Transverse colon (tissue), 4 donors: ENCODE results near the gene TXNRD1. TPM values are rescaled to one million over a fixed set of nuclear protein-coding genes. Genes with fewer than 3 reads are reported as not detected.

ENCODE experiments used
- DNase-seq: peaks from one replicate; pipeline ENCODE4 v3.0.0-alpha.2; 2019
- H3K27ac ChIP-seq, 4 donors: fragments of 200-600 bp; sonication (generic); 2 replicates each; pipeline ENCODE4 v1.5.1; 2016 to 2018; ENCODE audit warnings: inconsistent platforms in 4 of 4
- H3K27me3 ChIP-seq: fragments of 200-600 bp; sonication (generic); 2 replicates; pipeline ENCODE4 v1.5.1; 2017; ENCODE audit warnings: inconsistent platforms
- H3K36me3 ChIP-seq, 4 donors: fragments of 200-600 bp; sonication (generic); 2 replicates each; pipeline ENCODE4 v1.5.1; 2017 to 2019; ENCODE audit warnings: inconsistent platforms in 4 of 4
- H3K4me1 ChIP-seq, 4 donors: fragments of 200-600 bp; sonication (generic); 2 replicates each; pipeline ENCODE4 v1.5.1; 2017 to 2020; ENCODE audit warnings: inconsistent platforms in 4 of 4
- H3K4me3 ChIP-seq, 4 donors: fragments of 200-600 bp; sonication (generic); 1 replicate in 1 of 4; 2 replicates in 3 of 4; pipeline versions ENCODE4 v1.5.1 to v1.6.1; 2017 to 2019; ENCODE audit warnings: inconsistent platforms in 4 of 4
- H3K9me3 ChIP-seq, 2 donors: fragments of 200-600 bp; sonication (generic); 2 replicates each; pipeline ENCODE4 v1.5.1; 2017 to 2019; ENCODE audit warnings: inconsistent platforms in 2 of 2
- CTCF ChIP-seq, 5 experiments: fragments of 200-600 bp in 3 of 5; fragments of 450-650 bp in 2 of 5; sonication (generic) in 3 of 5; IDR thresholded peaks; 1 replicate in 2 of 5; 2 replicates in 3 of 5; pipeline ENCODE4 v1.5.1; 2016 to 2017; ENCODE audit warnings: antibody characterized with exemption in 5 of 5, inconsistent platforms in 3 of 5, mild to moderate bottlenecking in 2 of 5, moderate library complexity in 1 of 5
- EP300 ChIP-seq: sonication (generic); formaldehyde crosslinking; IDR thresholded peaks from one replicate; pipeline ENCODE4 v1.6.1; 2017; ENCODE audit warnings: antibody characterized with exemption, low read depth
- POLR2A ChIP-seq: fragments of 450-650 bp; IDR thresholded peaks from one replicate; pipeline ENCODE4 v1.6.1; 2016; ENCODE audit warnings: antibody characterized with exemption, mild to moderate bottlenecking, moderate library complexity
- POLR2AphosphoS5 ChIP-seq, 3 donors: sonication (generic); formaldehyde crosslinking; IDR thresholded peaks; one replicate each; pipeline ENCODE4 v1.6.1; 2016; ENCODE audit warnings: antibody characterized with exemption in 3 of 3
- WGBS, 2 donors: methylation state at CpG; one replicate each; pipeline ENCODE4 v1.1.5; 2018; ENCODE audit warnings: low coverage in 1 of 2; 5-methylcytosine and 5-hydroxymethylcytosine counted together
- in situ Hi-C, 4 donors: fragments of 200-750 bp; cut with MboI; loops; one replicate each; pipeline versions ENCODE4 v1.15.0 to v1.15.1; 2017; ENCODE audit warnings: low sequenced_read_pairs in 3 of 4, low pct_ligation_motif_present in 1 of 4, low pct_unique_long_range_greater_than_20kb in 1 of 4
- intact Hi-C: fragments of 100-400 bp; cut with DNase I; formaldehyde crosslinking; loops from one replicate; pipeline ENCODE4 v1.15.1; 2023; ENCODE audit warnings: low total_unique reads
- total RNA-seq, 4 donors: library from RNA; depleted of rRNA; stranded (reverse); fragments of >200 nt; gene quantifications; one replicate each; pipeline ENCODE4 v1.1.0, GENCODE V29; 2016

The TXNRD1 gene
- total RNA-seq, 4 donors from 2014 or later: 72.9 to 127 (median 122) TPM

- Histone ChIP-seq H3K4me3 (no peak overlapping the region), H3K4me1 (peaks cover 8 to 49% (median 39%) of the 10 kb centered on the region in 4 donors), H3K27ac (no peak overlapping the region), H3K27me3 (no peaks in the 10 kb centered on the region), H3K36me3 (peaks cover 0 to 11% (median 5%) of the 10 kb centered on the region in 4 donors), H3K9me3 (no peaks in the 10 kb centered on the region)
- no peak for DNase-seq
- intact Hi-C loops: no loop called here
- TF ChIP-seq CTCF (IDR thresholded peaks at IDR 0.05) (no peak), EP300 (no peak), POLR2AphosphoS5 (IDR thresholded peaks at IDR 0.05) (no peak), POLR2A (no peak)
- WGBS, 2 donors: 67 to 88% methylated on average over 3 to 10 of the region's 10 CpGs
- in situ Hi-C loops: loop anchor here in 1 of 4 donors (25.0 kb wide), 1 partner anchor 335 kb away; the partner anchor contains the start of gene TDG
Measured at GRCh38 chr12:104297477-104298113, 82.0 kb downstream of the TXNRD1 start.

GRCh38 chr12:104299842-104300481 lies 84.4 kb downstream of the TXNRD1 start:
- H3K4me3 ChIP-seq: no peak overlapping the region
- no peaks in the 10 kb centered on the region for H3K9me3 ChIP-seq
- no peaks in the 10 kb centered on the region for H3K27me3 ChIP-seq
- H3K36me3 ChIP-seq: peaks cover 0 to 5% (median 0%) of the 10 kb centered on the region in 4 donors
- peaks cover 10 to 67% (median 50%) of the 10 kb centered on the region in 4 donors for H3K4me1 ChIP-seq
- peak overlapping the region in 2 of 4 donors; percentile 10 to 14 for H3K27ac ChIP-seq
- no peak for DNase-seq
- intact Hi-C loops (no loop called here), in situ Hi-C loops (loop anchor here in 1 of 4 donors (25.0 kb wide), 1 partner anchor 338 kb away; the partner anchor contains the start of gene TDG)
- 57 to 72% methylated on average over 6 of the region's 6 CpGs for WGBS, 2 donors
- no peak for TF ChIP-seq EP300
- TF ChIP-seq POLR2A: no peak
- TF ChIP-seq CTCF (IDR thresholded peaks at IDR 0.05): no peak
- no peak for TF ChIP-seq POLR2AphosphoS5 (IDR thresholded peaks at IDR 0.05)

- H3K9me3 ChIP-seq: no peaks in the 10 kb centered on the region
- in situ Hi-C loops: no loop called here
- H3K4me1 ChIP-seq: peaks cover 25 to 60% (median 40%) of the 10 kb centered on the region in 4 donors
- peak; percentile 88 for DNase-seq
- H3K4me3 ChIP-seq: peak within 1 kb of the TSS in 3 of 4 donors; percentile 26 to 48 (median 32)
- WGBS, 2 donors: 25 to 27% methylated on average over 17 to 63 of the region's 63 CpGs
- no peaks in the 10 kb centered on the region for H3K27me3 ChIP-seq
- intact Hi-C loops: no loop called here
- H3K36me3 ChIP-seq: no peaks in the 10 kb centered on the region
- H3K27ac ChIP-seq: peak within 1 kb of the TSS; percentile 74 to 82 (median 79)
- TF ChIP-seq POLR2AphosphoS5 (IDR thresholded peaks at IDR 0.05) (peak; percentile 23 to 63 (median 45)), CTCF (IDR thresholded peaks at IDR 0.05) (no peak), EP300 (no peak), POLR2A (peak; percentile 39)
Measured at GRCh38 chr12:104303538-104304151, 88.1 kb downstream of the TXNRD1 start, which contains the start of gene EID3. EID3 (plus strand) TSS chr12:104303739; CDS start chr12:104303935, 196 bp downstream.
